Fibroblast of the aortic adventitia (primary cell): ENCODE results near the gene YTHDF1. TPM values are rescaled to one million over a fixed set of nuclear protein-coding genes. Genes with fewer than 3 reads are reported as not detected.

Source experiments
- DNase-seq: peaks from one replicate; pipeline ENCODE4 v3.0.0-alpha.2; 2010; ENCODE audit warnings: low read depth
- H3K4me3 ChIP-seq: 2 replicates; pipeline ENCODE4 v1.5.1; 2011; ENCODE audit warnings: low read depth, mild to moderate bottlenecking, control low read depth, low read length, moderate library complexity
- CTCF ChIP-seq: IDR thresholded peaks from 2 replicates; pipeline ENCODE4 v1.5.1; 2011; ENCODE audit warnings: mild to moderate bottlenecking, low read length, control low read depth, inconsistent platforms; ENCODE audit not compliant: insufficient read depth
- total RNA-seq: library from RNA; depleted of rRNA; stranded (reverse); fragments of >200 nt; gene quantifications from 2 replicates; pipeline ENCODE4 v1.2.3, GENCODE V29; 2012; ENCODE audit warnings: low replicate concordance

The YTHDF1 gene
- total RNA-seq, 1 donor: 24.8 TPM

DNA sequence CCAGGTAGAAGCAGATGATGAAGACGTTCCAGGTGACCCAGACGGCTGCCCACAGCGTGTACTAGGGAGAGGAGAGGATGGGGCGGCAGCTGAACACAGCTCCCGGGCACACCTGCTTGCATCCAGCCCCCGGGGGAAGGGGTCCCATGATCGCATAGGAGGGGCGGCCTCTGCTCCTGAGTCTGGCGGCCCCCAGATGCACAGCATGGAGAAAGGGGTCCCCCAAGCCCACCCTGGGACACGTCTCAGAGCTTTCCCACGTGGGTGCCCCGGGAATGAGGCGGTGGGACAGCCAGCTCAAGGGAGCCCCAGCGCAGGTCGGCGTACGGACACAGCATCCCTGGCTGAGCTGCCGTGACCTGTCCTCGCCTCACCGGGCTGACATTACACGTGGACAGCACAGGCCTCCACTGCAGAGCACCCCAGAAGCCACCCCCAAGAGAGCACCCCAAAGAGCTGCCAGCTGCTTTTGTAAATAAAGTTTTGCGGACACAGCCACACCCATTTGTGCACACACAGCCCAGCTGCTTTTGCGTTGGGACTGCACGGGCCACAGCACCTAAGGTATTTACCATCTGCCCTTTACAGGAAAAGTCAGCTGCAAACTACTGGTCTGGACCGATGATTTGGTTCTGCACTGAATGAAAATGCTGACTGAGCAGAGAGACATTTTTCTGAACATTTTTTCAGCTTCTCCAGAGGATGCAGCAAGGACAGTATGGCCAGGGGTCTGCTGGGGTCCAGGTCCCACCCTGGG, 33.1 kb upstream of the YTHDF1 start:
- TF ChIP-seq CTCF: no peak
- no peak for DNase-seq
- H3K4me3 ChIP-seq: no peak overlapping the region

DNA sequence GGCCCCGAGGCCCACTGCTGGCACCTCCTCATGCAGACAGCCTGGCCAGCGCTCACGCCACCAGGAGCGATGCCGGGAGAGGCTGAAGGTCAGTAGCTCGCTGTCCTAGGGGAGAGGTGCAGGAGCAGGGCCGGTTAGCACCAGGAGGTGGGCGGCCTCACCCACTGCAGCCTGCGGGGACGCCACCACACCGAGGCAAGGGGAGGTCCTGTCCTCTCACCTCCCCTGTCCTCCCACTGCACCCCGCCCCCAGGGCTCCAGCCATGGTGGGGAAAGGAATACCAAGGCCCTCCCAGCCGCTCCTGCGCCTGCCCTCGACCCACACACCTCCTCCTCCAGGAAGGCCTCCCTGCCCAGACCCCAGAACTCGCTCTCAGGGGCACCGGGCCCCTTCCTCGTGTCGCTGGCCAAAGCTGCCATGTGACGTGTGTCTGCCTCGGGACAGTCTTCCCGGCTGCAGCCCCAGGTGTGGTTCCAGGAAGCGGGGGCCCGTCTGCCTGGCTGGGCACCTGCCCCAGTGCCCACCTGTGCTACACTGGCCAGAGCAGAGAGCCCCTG, 31.8 kb upstream of the YTHDF1 start:
- no peak for DNase-seq
- no peak overlapping the region for H3K4me3 ChIP-seq
- no peak for TF ChIP-seq CTCF

GRCh38 chr20:63246490-63247288, 30.8 kb upstream of the YTHDF1 start:
- H3K4me3 ChIP-seq: no peak overlapping the region
- TF ChIP-seq CTCF: no peak
- DNase-seq: no peak

DNA sequence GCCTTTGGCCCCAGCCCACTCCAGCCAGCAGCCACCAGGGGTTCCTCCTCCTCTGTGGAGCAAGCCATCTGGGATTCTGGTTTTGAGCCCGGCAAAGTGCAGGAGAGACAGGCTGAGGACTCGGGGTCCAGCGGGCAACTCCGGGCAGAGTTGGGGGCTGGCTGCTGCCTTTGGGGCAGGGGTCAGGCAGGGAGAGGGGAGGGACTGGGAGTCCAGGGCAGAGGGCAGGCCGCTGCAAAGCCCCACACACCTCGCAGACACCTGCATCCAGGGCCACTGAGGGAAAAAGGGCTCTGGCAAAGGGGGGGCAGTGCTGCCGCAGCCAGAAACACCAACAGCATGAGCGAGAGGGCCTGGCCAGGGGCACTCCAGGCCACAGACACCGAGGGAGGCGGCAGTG, 28.5 kb upstream of the YTHDF1 start:
- H3K4me3 ChIP-seq: no peak overlapping the region
- no peak for DNase-seq
- TF ChIP-seq CTCF: no peak

DNA sequence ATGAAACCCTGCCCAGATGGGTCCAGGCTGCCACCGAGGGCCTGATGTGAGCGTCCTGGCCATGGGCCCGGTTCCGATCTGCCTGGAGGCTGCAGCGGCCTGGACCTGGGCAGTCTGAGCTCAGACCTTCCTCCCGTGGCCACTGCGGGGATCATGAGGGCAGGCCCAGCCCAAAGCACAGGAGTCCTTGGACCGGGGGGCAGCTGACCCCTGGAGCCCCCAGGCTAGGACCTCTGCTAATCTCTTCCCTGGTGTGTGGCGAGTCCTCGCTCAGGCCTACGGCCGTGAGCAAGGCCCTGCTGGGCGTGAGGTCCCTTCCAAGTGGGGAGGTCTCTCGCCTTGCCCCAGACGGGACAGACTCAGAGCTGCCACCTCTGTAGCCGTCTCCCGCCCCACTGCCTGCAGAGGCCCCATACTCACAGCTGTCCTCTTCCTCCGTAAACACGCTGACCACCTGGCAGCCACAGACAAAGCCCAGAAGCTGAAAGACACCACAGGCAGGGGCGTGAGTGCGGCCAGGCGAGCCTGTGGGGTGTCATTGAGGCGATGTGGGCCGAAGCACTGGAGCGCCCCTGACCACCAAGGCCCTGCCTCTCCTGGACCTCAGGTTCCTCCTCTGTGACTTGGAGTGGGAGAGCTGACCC, 27.8 kb upstream of the YTHDF1 start:
- no peak overlapping the region for H3K4me3 ChIP-seq
- TF ChIP-seq CTCF: no peak
- DNase-seq: no peak

GRCh38 chr20:63242736-63243135, 26.8 kb upstream of the YTHDF1 start:
- DNase-seq: no peak
- no peak for TF ChIP-seq CTCF
- no peak overlapping the region for H3K4me3 ChIP-seq
